A172 (cell line): ENCODE data around the gene TRABD2A. TPM values are rescaled to one million over a fixed set of nuclear protein-coding genes. Genes with fewer than 3 reads are reported as not detected.
A peak's percentile ranks its signal among the peaks of the same experiment; 100 is the strongest.
"Not testable (repeated sequence)": the region's sequence is repeated elsewhere in the genome, so short reads cannot be mapped to it uniquely, and the experiment has no call there.

Experiments used
- DNase-seq: peaks from one replicate; pipeline ENCODE4 v3.0.0-alpha.2; 2015; ENCODE audit warnings: low spot score
- total RNA-seq: library from RNA; depleted of rRNA; stranded (reverse); fragments of >200 nt; shearing (Covaris generic); gene quantifications from 2 replicates; pipeline ENCODE4 v1.2.3, GENCODE V29; 2014; rRNA removed

TRABD2A gene, protein sequence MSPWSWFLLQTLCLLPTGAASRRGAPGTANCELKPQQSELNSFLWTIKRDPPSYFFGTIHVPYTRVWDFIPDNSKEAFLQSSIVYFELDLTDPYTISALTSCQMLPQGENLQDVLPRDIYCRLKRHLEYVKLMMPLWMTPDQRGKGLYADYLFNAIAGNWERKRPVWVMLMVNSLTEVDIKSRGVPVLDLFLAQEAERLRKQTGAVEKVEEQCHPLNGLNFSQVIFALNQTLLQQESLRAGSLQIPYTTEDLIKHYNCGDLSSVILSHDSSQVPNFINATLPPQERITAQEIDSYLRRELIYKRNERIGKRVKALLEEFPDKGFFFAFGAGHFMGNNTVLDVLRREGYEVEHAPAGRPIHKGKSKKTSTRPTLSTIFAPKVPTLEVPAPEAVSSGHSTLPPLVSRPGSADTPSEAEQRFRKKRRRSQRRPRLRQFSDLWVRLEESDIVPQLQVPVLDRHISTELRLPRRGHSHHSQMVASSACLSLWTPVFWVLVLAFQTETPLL
- total RNA-seq: 10.6 and 12.6 TPM in 2 replicates

DNA sequence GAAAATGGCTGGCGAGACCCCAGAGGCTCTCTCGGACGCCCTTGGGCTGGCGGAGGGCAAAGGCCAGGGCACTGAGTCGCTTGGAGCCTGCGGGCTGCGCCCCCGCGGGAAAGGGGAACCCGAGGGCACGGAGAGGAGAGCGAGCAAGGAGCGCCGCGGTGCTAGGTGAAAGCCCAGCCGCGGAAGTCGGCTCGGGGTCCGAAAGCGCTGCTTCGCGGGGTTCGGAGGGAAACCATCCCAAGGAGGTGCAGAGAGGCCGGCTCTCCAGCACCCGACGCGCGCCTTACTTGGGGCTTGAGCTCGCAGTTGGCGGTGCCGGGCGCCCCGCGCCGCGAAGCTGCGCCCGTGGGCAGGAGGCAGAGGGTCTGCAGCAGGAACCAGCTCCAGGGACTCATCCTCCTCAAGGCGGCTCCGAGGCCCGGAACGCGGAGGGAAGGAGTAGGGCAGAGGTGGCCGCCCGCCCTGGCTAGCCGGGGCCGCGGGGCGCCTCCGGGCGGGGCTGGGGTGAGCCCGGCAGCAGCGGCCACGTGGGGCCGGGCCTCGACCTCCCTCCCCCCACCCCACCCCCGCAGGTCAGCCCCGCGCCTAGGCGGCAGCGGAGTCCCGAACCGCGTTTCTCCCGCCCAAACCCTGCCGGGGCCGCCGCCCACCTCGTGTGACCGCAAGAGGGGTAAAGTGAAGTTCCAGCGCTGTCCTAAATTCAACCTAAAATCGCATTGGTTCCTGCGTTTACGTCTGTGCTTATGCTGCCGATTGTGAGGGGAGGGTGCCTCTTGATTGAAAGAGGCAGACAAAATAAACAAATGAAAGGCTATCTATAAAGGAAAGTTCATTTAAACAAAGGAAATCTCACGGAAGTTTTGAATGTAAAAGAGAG lies at the start of gene TRABD2A:
TSS of gene TRABD2A (minus strand) at position 440 of the 877 bp plus-strand sequence. CDS start at position 395, 45 bp downstream.
- no peak for DNase-seq

DNA sequence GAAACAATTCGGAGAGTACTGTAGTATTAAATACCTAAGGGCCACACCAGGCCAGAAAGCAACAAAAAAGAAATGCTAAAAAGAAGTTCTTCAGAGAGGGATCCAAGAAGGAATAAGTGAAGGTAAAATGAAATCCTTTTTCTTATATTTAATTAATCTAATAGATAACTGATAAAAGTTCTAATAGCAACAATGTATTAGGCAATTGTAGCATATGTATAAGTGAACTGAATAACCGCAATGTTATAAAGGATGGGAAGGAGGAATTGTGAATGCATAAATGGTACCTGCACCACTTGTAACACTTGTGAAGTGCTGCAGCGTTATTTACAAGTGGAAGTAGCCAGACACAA lies 46.4 kb upstream of the TRABD2A start:
- no peak for DNase-seq

DNA sequence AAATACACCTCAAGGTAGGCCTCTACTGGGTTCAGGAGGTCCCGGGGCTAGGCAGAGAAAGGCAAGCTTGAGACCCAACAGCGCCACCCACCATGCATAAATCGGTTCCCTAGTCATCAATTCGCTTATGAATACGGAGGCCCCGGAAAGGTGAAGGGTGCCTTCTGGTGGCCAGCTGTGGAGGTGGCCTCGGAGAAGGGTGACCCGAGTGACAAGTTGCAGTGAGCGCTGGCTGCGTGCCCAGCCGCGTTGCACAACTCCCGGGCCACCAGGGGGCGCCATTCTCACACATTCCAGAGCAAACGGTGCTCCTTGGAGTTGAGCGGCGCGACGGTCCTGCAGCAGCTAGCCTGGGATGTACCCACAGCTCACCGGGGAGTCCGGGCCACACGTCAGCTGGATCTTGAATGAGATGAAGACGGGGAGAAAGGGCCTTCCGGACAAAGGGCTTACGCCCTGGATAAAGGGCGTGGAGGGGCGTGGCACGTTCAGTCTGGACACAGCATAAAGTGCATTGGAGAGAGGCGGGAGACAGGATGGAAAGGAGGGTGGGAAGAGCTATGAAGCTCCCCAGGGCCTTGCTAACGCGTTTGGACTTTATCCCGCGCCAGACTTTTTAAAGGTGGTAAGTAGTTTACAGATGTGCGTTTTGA lies 45.0 kb upstream of the TRABD2A start:
- DNase-seq: peak; percentile 97

DNA sequence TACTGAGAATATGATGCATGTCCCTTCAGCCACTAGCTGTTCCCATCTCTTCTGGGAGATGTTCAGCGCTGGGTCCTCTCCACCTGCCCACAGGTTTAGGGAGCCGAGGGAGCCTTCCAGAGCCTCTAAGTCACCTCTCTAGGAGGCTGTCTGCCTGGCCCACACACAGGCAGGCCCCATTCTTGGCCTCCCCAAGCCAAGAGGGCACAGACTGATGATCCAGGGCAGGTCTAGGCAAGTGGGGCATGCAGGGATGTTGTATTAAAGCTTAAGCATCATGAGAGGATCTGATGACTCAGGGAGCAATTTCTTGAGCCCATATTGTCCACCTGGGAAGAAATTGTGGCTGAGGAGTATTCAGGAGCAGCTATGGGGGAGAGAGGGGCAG lies 44.4 kb upstream of the TRABD2A start:
- DNase-seq: no peak

DNA sequence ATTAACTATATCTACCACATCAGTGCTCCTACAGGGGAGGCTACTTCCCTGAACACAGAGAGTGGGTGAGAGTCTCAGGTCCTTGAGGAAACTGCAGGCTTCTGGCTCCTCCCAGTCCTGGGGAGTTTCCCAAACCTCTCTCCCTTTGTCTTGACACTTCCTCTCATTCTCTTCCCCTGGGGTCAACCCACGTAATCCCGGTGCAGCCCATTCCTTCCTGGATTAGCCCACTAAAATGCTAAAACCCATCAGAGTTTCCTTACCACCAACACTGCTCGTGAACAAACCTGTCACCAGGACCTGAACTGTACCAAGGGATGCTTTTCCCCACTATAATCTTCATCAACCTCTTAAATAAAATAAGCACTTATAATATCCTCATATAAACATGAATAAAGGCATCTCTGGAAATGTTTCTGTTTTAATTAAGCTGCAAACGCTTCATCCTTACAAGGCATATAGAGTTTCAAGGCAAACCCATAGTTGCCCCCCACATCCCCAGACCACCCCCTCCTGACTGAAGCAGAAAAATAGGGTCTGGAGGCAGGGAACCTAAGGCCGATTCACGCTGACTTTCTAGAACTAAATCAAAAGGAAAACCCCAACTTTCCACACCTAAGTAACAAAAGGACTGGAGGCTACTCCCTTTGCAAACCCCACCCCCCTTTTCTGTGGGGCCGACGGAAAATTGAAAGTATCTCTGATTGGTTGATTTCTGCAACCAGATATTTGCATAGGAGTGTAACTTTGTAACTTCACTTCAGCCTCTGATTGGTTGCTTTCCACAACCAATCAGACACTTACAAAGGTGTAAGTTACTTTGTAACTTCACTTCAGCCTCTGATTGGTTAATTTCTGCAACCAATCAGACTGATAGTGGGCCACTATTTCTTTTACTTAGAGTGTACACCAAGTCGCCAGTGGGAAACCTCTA lies 43.6 kb upstream of the TRABD2A start:
- DNase-seq: peak; percentile 99

DNA sequence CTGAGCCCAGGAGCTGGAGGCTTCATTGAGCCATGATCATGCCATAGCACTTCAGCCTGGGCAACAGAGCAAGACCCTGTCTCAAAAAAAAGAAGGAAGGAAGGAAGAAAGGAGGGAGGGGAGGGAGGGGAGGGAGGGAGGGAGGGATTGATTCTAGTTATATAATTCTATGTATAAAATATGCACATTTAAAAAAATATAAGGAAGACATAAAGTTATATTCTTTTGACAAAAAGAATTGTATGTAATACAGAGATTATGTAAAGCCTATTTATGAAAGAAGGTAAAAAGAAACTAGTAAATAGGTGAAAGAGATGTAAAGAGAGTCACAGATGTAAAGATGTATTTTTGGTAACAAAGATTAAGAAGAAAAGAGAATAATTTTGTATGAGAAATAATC lies 42.1 kb upstream of the TRABD2A start:
- no peak for DNase-seq

DNA sequence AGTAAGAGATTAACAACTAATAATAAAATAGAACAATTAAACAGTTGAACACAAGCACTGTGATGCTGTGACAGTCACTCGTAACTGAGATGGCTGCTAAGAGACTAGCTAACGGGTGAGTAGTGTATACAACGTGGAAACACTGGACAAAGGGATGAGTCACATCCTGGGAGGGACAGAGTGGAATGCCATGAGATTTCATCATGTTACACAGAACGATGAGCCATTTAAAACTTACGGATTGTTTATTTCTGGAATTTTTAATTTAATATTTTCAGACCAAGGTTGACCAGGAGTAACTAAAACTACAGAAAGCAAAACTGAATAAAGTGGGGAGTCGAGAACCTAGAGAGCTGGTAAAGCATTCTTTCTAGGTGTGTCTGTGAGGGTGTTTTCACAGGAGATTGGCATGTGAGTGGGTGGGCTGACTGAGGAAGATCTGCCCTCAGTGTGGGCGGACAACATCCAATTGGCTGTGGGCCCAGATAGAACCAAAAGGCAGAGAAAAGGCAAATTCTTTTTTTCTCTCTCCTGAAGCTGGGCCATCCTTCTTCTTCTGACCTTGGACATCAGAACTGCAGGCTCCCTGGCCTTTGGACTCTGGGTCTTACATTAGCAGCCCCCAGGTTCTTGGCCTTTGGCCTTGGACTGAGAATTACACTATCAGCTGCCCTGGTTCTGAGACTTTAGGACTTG lies 39.1 kb upstream of the TRABD2A start:
- DNase-seq: peak; percentile 98

DNA sequence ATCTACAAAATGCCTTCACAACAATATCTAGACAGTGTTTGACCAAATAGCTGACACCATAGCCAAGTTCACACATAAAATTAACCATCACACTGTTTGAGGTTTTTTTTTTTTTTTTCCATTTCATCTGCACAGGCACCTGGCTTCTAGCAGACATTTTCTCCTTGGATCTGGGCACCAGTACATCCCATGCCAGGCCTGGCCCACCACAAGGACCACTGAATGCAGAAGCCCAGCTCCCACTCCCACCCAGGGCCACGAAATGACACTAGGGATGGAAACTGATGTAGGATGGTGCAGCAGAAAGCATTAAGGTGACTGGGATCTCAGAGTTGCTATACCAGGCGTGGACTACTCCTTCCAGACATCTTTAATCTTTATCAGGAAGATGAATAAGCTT lies 37.5 kb upstream of the TRABD2A start:
- DNase-seq: no peak

DNA sequence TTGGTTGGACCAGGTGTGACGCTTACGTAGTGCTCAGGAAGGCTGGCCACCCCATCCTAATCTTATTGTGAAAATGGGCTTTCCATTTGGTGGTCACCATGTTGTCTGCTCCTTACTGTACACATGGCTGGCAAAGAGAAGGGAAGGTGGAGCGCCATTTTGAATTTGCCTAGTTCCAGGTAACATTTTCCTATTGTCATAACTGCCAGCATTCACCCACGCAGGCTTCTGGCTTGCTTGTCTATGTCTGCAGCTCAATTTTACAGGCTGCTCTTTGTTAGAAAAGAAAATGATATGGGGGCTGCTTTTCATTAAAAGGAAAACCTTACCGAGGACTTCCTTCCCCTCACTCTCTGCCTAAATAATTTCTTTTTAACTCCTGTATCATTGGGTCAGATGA lies 36.9 kb upstream of the TRABD2A start:
- not testable (repeated sequence) for DNase-seq

DNA sequence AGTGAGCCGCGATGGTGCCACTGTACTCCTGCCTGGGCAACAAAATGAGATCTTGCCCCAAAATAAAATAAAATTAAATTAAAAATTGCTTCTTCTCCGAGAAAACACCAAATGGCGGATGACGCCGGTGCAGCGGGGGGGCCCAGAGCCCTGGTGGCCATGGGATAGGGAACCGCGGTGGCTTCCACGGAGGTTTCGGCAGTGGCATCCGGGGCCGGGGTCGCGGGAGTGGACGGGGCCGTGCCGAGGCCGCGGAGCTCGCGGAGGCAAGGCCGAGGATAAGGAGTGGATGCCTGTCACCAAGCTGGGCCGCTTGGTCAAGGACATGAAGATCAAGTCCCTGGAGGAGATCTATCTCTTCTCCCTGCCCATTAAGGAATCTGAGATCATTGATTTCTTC lies 34.8 kb upstream of the TRABD2A start:
- DNase-seq: not testable (repeated sequence)

DNA sequence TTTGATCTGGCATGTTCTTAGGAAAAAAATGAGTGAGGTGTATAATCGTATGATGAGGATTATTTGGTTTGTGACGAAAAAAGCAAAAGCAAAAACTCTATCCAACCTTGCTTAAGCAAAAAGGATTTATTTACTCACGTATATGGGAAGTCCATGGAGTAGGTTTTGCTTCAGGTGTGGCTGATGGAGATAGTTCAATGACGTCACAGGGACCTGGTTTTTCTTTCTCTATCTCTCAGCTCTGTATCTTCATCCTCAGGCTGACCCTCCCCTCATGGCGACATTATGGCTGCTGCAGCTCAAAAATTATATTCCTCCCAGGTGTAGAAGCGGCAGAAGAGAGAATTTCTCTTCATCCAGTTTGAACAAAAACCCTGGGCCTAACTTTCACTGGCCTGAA lies 33.5 kb upstream of the TRABD2A start:
- DNase-seq: no peak

DNA sequence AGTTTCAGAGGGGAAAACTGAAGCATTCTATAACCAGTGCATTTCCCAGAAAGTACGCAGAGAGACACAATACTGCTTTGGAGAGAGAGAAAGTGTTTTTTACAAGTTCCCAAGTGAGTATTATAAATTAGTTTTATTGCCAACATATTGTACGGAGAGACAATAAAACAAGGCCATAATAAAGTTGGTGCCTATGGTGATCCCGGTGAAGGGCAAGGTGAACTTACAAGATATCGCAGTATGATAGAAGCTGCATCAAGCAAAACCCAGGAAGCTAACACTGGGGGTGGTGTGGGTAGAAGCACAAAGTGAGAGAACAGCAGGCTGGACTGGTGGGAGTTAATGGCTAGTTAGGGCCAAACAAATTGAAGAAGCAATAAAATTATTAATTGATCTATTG lies 32.1 kb upstream of the TRABD2A start:
- no peak for DNase-seq

DNA sequence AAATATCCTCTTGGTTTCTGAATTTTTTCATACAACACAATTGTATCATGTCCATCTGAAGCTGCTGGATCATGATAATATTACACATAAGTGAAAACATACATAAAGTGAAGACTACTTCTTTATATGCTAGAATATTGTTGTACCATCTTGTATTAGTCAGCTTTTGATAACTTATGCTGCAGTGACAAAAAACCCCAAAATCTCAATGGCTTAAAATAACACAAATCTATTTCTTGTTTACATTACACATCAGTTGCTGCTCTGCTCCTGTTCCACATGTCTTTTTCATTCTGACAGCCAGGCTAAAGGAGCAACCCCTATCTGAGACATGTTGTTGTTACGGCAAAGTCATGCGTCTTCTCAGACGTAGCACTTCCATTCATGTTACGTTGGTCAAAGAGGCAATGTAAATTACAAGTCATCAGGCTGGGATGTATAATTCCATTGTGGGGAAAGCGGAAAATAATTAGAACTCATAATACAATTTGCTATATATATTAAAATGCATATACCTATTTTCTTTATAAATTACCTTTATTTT lies 30.3 kb upstream of the TRABD2A start:
- no peak for DNase-seq

DNA sequence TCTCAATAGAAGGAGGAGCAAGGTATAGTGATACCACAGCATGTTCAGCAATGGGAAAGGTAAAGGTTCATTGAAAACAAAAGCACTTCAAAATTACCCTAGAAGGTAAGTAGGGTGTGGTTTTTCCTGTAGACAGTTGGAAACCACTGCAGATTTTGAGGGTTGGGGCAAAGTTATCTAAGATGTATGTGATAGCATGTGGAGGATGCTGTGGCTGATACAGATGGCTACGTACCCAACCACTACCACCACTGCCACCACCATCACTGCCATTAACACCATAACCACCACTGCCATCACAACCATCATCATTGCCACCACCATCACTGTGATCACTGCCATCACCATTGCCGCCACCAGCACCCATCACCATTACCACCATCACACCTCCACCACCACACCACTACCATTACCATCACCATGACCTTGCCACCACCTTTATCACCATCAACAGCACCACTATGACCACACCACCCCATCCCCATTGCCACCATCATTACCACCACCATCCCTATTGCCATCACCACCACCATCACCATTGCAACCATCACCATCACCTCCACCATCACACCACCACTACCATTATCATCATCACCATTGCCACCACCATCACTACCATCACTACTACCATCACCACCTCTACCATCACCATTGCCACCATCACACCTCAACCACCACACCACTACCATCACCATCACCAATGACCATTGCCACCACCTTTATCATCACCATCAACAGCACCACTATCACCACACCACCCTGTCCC lies 28.2 kb upstream of the TRABD2A start:
- DNase-seq: no peak

DNA sequence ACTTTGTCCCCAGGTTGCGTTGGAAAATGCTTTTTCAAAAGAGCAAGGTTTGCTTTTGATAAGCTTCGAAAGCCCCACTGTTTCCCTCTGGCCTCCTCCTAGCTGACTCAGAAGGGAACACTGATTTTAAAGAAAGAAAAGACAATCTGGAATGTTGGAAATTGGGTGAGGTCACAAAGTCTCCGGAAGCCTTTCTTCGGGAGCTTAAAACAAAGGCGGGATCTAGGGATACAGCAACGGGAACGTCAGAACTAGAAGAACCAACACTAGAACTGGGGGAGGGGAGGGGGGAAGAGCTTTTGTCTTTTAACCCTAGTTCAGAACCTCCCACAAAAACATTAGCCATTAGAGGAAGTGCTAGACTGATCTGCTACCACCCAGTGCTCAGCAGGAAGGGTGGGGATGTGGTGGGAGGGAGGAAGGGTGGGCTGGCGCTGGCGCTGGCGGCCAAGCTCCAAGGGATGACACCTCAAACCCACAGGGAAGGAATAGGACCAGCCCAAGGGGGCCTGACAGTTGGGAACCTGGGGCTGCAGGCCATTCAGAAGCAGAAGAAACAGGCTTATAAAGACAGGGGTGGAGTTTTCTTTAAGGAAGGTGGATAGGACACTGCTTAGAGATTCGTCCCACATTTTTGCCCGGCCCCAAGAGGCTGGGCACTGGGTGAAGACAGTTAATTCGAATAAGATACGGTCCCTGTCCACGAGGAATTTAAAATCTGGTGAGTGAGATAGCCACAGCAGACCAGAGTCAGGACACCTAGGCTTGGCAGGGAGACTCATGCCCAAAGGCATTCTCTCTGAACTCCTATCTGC lies 26.2 kb upstream of the TRABD2A start:
- DNase-seq: peak; percentile 97

DNA sequence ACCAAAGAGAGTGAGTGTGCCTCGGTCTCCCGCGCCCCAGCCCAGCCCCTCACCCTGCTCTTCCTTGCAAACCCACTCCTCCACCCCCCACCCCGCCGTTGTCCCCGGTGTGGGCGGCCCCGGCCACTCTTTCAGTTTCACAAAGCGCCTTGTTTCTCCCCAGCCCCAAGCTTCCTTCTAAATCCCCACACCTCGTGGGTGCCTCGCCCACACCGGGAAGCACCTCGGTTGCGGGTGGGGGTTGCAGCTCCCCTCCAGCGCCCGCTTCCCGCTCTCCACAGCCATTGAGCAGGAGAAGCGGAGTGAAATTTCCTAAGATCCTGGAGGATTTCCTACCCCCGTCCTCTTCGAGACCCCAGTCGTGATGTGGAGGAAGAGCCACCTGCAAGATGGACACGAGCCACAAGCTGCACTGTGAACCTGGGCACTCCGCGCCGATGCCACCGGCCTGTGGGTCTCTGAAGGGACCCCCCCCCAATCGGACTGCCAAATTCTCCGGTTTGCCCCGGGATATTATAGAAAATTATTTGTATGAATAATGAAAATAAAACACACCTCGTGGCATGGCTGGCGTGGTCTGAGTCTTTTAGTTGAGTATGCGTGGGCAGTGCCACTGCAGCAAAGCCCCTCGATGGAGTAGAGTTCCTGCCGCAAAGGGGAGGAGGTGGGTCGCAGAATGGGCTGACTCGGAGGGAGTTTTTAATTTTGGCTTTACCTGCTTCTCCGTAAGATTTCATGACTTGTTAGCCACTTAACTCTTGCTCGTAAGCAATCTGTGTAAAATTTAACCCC lies 25.4 kb upstream of the TRABD2A start:
- no peak for DNase-seq
